Erythroblast (primary cell): ENCODE data around the gene TXNDC16.

Experiments used
- DNase-seq, 2 experiments: peaks; one replicate each; lab custom pipeline; 2025; lab: John Stamatoyannopoulos, UW
- GATA1 ChIP-seq: IDR thresholded peaks from 2 replicates; pipeline ENCODE4 v1.6.1; 2011; ENCODE audit warnings: low read depth, mild to moderate bottlenecking, control low read depth, low read length, moderate library complexity
- POLR2A ChIP-seq: IDR thresholded peaks from 2 replicates; pipeline ENCODE4 v1.6.1; 2011; ENCODE audit warnings: mild to moderate bottlenecking, low read length

Gene TXNDC16

GRCh38 chr14:52446355-52446754, 106.0 kb downstream of the TXNDC16 start:
- no peak for TF ChIP-seq GATA1
- no peak for TF ChIP-seq POLR2A
- peak; percentile 27 to 33 for DNase-seq

DNA sequence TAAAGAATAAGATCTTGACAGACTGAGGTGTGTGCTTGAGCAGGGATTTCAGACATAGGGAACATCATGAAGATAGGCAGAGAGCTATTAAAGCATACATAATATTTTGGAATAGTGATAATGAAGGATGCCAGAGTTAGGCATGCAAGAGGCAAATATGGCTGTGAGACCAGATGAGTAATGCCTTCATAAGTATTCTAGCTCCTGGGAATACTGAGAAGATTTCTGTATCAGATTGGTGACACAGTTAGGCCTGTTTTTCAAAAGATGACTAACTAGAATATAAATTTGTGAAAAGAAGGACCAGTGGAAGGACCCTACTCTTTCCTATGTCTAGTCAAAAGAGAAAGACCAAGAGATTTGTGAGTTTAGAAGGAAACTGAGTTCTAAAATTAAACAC, 108.8 kb downstream of the TXNDC16 start:
- TF ChIP-seq GATA1 = no peak
- TF ChIP-seq POLR2A = no peak
- no peak for DNase-seq

DNA sequence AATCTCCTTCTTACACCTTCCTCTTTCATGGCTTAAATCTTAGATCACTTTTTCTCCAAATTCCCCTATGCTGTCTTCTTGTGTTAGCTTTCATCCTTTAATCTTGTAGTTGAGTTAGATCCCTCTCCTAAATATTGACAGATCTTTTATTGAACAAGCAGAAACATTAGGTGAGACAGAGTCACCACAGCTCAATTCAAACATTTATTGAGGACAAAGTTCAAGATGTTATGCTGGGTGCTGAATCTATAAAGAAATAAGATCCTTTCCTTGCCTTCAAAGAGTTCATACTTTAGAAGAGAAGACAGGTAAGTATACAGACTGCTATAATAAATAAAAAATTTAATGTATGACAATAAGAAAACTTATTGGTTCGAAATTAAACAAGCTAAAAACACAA, 109.7 kb downstream of the TXNDC16 start:
- TF ChIP-seq POLR2A = no peak
- no peak for TF ChIP-seq GATA1
- DNase-seq = no peak

- TF ChIP-seq GATA1 (no peak), POLR2A (no peak)
- DNase-seq = no peak
These were observed 110.1 kb downstream of the TXNDC16 start for GRCh38 chr14:52442166-52442565.

GRCh38 chr14:52439476-52439875, 112.8 kb downstream of the TXNDC16 start:
- TF ChIP-seq POLR2A = no peak
- no peak for TF ChIP-seq GATA1
- no peak for DNase-seq

- TF ChIP-seq POLR2A (no peak), GATA1 (no peak)
- no peak for DNase-seq
These were observed 117.3 kb downstream of the TXNDC16 start for GRCh38 chr14:52434955-52435354.

DNA sequence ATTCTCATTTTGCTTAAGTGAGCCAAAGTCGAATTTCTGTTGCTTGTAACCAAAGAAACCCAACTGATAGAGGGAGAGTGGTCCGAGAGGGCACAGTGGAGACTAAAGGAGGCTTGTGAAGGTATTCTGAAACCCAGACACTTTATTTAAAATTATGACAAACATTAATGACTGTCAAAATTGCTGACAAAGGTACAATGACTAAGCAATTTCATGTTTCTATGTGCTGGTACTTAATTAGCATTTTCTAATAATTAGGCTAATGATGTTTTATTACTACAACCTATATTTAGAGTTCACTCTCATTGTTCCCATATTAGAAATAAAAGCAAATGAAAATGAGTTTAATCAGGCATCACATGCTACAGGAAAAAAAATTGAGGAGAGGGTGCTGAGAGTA, 121.8 kb downstream of the TXNDC16 start:
- DNase-seq = peak in 1 of 2 experiments; percentile 36
- no peak for TF ChIP-seq GATA1
- TF ChIP-seq POLR2A = no peak

DNA sequence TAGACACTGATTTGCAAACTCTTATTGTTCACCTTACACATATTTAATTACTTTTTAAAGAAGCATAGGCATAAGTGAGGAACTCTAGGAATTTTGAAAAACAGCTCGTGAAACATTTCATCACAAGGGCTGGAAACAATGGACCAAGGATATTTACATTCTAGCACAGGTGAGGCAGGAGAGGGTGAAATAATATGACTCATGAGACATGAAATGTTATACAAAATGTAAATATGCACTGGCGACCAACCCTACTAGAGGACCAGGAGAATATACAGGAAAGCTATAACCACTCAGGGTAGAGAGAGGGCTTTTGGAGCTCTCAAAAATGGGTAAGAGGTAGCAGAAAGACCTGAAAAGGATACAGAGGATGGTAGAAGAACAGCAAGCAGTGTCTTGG, 122.9 kb downstream of the TXNDC16 start:
- DNase-seq = no peak
- TF ChIP-seq GATA1 = no peak
- TF ChIP-seq POLR2A = no peak

- no peak for DNase-seq
- no peak for TF ChIP-seq POLR2A
- TF ChIP-seq GATA1 = no peak
These were observed 124.8 kb downstream of the TXNDC16 start for GRCh38 chr14:52427460-52427859.

GRCh38 chr14:52422650-52423356, 129.5 kb downstream of the TXNDC16 start:
- TF ChIP-seq GATA1 (no peak), POLR2A (no peak)
- no peak for DNase-seq

- DNase-seq = no peak
- TF ChIP-seq POLR2A (no peak), GATA1 (no peak)
These were observed 135.2 kb downstream of the TXNDC16 start for GRCh38 chr14:52417139-52417538.

GRCh38 chr14:52413729-52414408, 138.4 kb downstream of the TXNDC16 start:
- DNase-seq = no peak
- TF ChIP-seq GATA1 = no peak
- no peak for TF ChIP-seq POLR2A

DNA sequence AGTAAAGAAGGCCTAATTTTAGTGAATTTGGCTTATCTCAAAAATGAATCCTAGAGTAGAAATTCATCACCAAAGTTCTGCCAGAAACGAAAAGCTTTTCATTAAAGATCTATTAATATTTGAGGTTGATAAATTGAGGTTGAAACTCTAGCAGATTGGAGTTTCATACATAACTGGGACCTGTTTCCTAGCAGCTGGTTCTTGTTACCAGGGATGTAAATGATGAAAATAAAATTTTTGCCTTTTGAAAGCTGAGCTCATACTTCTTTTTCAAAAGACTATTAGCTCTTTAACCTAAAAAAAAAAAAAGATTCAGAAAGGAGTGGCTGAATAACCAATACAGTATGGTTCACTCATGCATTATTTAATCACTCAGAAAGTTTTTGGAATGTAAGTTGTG, 139.9 kb downstream of the TXNDC16 start:
- DNase-seq = no peak
- TF ChIP-seq POLR2A (no peak), GATA1 (no peak)

DNA sequence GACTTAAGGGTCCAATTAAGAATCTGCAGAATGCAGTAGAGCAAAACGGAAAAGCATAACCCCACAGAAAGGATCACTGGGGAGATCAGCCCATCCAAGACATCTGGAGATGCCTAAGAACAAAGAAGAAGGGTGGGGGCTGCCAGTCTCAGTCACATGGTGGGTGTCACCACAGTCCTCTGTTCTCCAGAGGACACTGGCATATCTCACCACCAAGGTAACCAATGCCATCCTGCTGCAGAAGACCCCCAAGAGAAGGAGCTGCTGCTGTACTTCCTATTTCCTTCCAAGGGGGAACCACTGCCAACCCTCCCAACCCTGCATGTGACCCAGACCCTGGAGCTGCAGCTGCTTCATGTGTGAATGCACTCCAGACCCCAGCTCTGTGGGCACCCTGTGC, 147.0 kb downstream of the TXNDC16 start:
- no peak for TF ChIP-seq GATA1
- TF ChIP-seq POLR2A = no peak

GRCh38 chr14:52402812-52403526, 149.3 kb downstream of the TXNDC16 start:
- DNase-seq = no peak
- no peak for TF ChIP-seq POLR2A

More for the DNA sequence above, 147.0 kb downstream of the TXNDC16 start:
- DNase-seq = no peak
